Transverse colon (tissue), 4 donors: ENCODE data around the gene NRG2.

Experiments used
- CTCF ChIP-seq, 5 experiments: fragments of 200-600 bp in 3 of 5; fragments of 450-650 bp in 2 of 5; sonication (generic) in 3 of 5; IDR thresholded peaks; 1 replicate in 2 of 5; 2 replicates in 3 of 5; pipeline ENCODE4 v1.5.1; 2016 to 2017; ENCODE audit warnings: antibody characterized with exemption in 5 of 5, inconsistent platforms in 3 of 5, mild to moderate bottlenecking in 2 of 5, moderate library complexity in 1 of 5
- POLR2AphosphoS5 ChIP-seq, 3 donors: sonication (generic); formaldehyde crosslinking; IDR thresholded peaks; one replicate each; pipeline ENCODE4 v1.6.1; 2016; ENCODE audit warnings: antibody characterized with exemption in 3 of 3

- TF ChIP-seq CTCF (IDR thresholded peaks at IDR 0.05) (no peak), POLR2AphosphoS5 (IDR thresholded peaks at IDR 0.05) (no peak)
These were observed 236.1 kb downstream of the NRG2 start for GRCh38 chr5:139806726-139807646.
